Measurements from ENCODE around the gene COX8A. TPM values are rescaled to one million over a fixed set of nuclear protein-coding genes. Genes with fewer than 3 reads are reported as not detected.
A peak's percentile ranks its signal among the peaks of the same experiment; 100 is the strongest.

The COX8A gene
- total RNA-seq, 4 donors from 2014 or later, result 41.0 to 359 (median 139) TPM

- intact Hi-C loops (cut with DNase I; ENCODE audit: low total_unique reads), result no loop called here
- no peaks in the 10 kb centered on the region for H3K9me3 ChIP-seq
- H3K27me3 ChIP-seq, result no peaks in the 10 kb centered on the region
- H3K36me3 ChIP-seq, result no peaks in the 10 kb centered on the region
- H3K27ac ChIP-seq, result peak overlapping the region; percentile 12 to 61
- TF ChIP-seq CTCF (IDR thresholded peaks at IDR 0.05), result peak in 3 of 4 experiments; percentile 30 to 48 (median 31)
- TF ChIP-seq POLR2A (IDR thresholded peaks at IDR 0.05), result peak in 1 of 2 donors; percentile 13
- DNase-seq, result peak; percentile 70 to 79
- H3K4me1 ChIP-seq, result peaks cover 0 to 4% of the 10 kb centered on the region in 2 donors
- peak overlapping the region; percentile 12 to 34 for H3K4me3 ChIP-seq
These were observed 33.3 kb downstream of the COX8A start for GRCh38 chr11:64007629-64008282.

- Histone ChIP-seq H3K27ac (peak overlapping the region in 1 of 2 donors; percentile 61), H3K27me3 (no peaks in the 10 kb centered on the region), H3K9me3 (no peaks in the 10 kb centered on the region), H3K4me1 (peaks cover 0 to 4% of the 10 kb centered on the region in 2 donors), H3K4me3 (no peak overlapping the region), H3K36me3 (no peaks in the 10 kb centered on the region)
- TF ChIP-seq POLR2A (IDR thresholded peaks at IDR 0.05) (no peak), CTCF (IDR thresholded peaks at IDR 0.05) (no peak)
- intact Hi-C loops (cut with DNase I; ENCODE audit: low total_unique reads), result no loop called here
- no peak for DNase-seq
These were observed 34.0 kb downstream of the COX8A start for GRCh38 chr11:64008283-64008913.

GRCh38 chr11:64008914-64009633 is 34.7 kb downstream of the COX8A start:
- Histone ChIP-seq H3K27ac (no peak overlapping the region), H3K36me3 (no peaks in the 10 kb centered on the region), H3K9me3 (no peaks in the 10 kb centered on the region), H3K4me1 (peaks cover 0 to 4% of the 10 kb centered on the region in 2 donors), H3K4me3 (no peak overlapping the region), H3K27me3 (no peaks in the 10 kb centered on the region)
- DNase-seq, result no peak
- TF ChIP-seq POLR2A (IDR thresholded peaks at IDR 0.05) (no peak), CTCF (IDR thresholded peaks at IDR 0.05) (no peak)
- intact Hi-C loops (cut with DNase I; ENCODE audit: low total_unique reads), result no loop called here

GRCh38 chr11:64009710-64010109 is 35.3 kb downstream of the COX8A start:
- no peak for DNase-seq
- no peak for TF ChIP-seq POLR2A (IDR thresholded peaks at IDR 0.05)
- TF ChIP-seq CTCF (IDR thresholded peaks at IDR 0.05), result no peak
- H3K4me1 ChIP-seq, result peaks cover 0 to 4% of the 10 kb centered on the region in 2 donors
- no peaks in the 10 kb centered on the region for H3K27me3 ChIP-seq
- H3K27ac ChIP-seq, result no peak overlapping the region
- intact Hi-C loops (cut with DNase I; ENCODE audit: low total_unique reads), result no loop called here
- no peak overlapping the region for H3K4me3 ChIP-seq
- no peaks in the 10 kb centered on the region for H3K9me3 ChIP-seq
- no peaks in the 10 kb centered on the region for H3K36me3 ChIP-seq

GRCh38 chr11:64010783-64011182 is 36.4 kb downstream of the COX8A start:
- no peaks in the 10 kb centered on the region for H3K27me3 ChIP-seq

More at GRCh38 chr11:64010783-64011182, 36.4 kb downstream of the COX8A start:
- intact Hi-C loops (cut with DNase I; ENCODE audit: low total_unique reads), result no loop called here
- H3K27ac ChIP-seq, result no peak overlapping the region
- H3K9me3 ChIP-seq, result no peaks in the 10 kb centered on the region
- TF ChIP-seq POLR2A (IDR thresholded peaks at IDR 0.05) (no peak), CTCF (IDR thresholded peaks at IDR 0.05) (no peak)
- H3K36me3 ChIP-seq, result no peaks in the 10 kb centered on the region
- no peak for DNase-seq
- no peak overlapping the region for H3K4me3 ChIP-seq
- H3K4me1 ChIP-seq, result peaks cover 0 to 4% of the 10 kb centered on the region in 2 donors

Measured in uterus (tissue), 4 donors.